ENCODE data around the gene SGPP1.
A peak's percentile ranks its signal among the peaks of the same experiment; 100 is the strongest.
"Not testable (repeated sequence)": the region's sequence is repeated elsewhere in the genome, so short reads cannot be mapped to it uniquely, and the experiment has no call there.

Gene SGPP1

DNA sequence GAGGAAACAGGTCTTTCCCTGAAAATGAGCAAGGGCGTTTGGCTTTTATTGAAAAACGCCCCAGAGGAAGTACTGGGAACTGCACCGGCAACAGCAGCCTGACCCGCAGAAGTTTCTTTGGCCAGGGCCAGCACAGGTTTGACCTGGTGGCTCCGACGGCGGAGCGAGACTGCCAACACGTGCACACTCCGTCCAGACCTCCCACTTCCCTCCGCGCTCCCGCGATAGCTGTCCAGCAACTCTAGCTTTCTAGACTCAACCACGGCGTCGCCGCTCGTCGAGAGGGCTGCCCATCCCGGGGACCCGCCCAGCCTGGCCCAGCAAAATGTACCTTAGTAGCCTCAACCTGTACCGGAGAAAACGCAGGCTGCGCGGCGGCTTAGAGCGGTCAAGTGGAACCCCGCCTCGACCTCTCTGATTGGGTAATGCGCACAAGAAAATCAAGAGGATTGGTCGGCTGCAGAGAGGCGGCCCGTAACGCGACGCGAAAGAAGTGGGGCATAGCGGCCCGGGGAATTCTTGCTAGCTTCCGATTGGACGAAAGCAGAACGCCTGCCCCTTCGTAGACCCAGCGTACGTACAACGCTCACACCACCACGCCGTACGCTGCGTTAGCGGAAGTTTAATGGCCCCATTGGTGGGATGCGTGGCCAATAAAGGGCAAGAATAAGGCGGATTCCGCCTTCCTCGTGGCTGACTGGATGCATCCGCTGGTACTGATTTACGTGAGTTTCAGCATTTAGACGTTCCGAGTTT, 86.2 kb downstream of the SGPP1 start, which contains the start of gene WDR89:
Gene WDR89, minus strand, starts transcription at position 399 of the 756 bp plus-strand sequence. CDS start 41,929 bp downstream, outside the sequence.
- Histone ChIP-seq H3K27ac (ENCODE audit: insufficient read depth, low read depth, low read length, poor library complexity, severe bottlenecking) (peak within 1 kb of the TSS; percentile 99), H3K9me3 (ENCODE audit: control insufficient read depth, low read length) (no peaks in the 10 kb centered on the region), H3K36me3 (ENCODE audit: control insufficient read depth, insufficient read depth, low read length) (peaks cover 5% of the 10 kb centered on the region), H3K4me1 (ENCODE audit: control insufficient read depth, insufficient read depth, low read length) (no peaks in the 10 kb centered on the region), H3K4me3 (ENCODE audit: insufficient read depth, low read depth, low read length) (peak within 1 kb of the TSS; percentile 46), H3K27me3 (ENCODE audit: control insufficient read depth, insufficient read depth, low read length, poor library complexity, severe bottlenecking) (no peaks in the 10 kb centered on the region)
- WGBS, 2 experiments = 0% methylated on average over 60 of the region's 60 CpGs

GRCh38 chr14:63638493-63638892, 89.4 kb downstream of the SGPP1 start:
- H3K4me3 ChIP-seq (ENCODE audit: insufficient read depth, low read depth, low read length) = no peak overlapping the region
- no peak overlapping the region for H3K27ac ChIP-seq (ENCODE audit: insufficient read depth, low read depth, low read length, poor library complexity, severe bottlenecking)
- WGBS, 2 experiments = 100% methylated on average over 1 of the region's 1 CpG; no CpG with 5 or more reads in 1 of the 2 experiments
- no peaks in the 10 kb centered on the region for H3K4me1 ChIP-seq (ENCODE audit: control insufficient read depth, insufficient read depth, low read length)
- no peaks in the 10 kb centered on the region for H3K27me3 ChIP-seq (ENCODE audit: control insufficient read depth, insufficient read depth, low read length, poor library complexity, severe bottlenecking)
- no peaks in the 10 kb centered on the region for H3K9me3 ChIP-seq (ENCODE audit: control insufficient read depth, low read length)
- peaks cover 5% of the 10 kb centered on the region for H3K36me3 ChIP-seq (ENCODE audit: control insufficient read depth, insufficient read depth, low read length)

GRCh38 chr14:63636094-63636635, 91.7 kb downstream of the SGPP1 start:
- not testable (repeated sequence) for H3K4me3 ChIP-seq (ENCODE audit: insufficient read depth, low read depth, low read length); H3K4me1 ChIP-seq (ENCODE audit: control insufficient read depth, insufficient read depth, low read length); H3K27me3 ChIP-seq (ENCODE audit: control insufficient read depth, insufficient read depth, low read length, poor library complexity, severe bottlenecking); H3K36me3 ChIP-seq (ENCODE audit: control insufficient read depth, insufficient read depth, low read length); H3K27ac ChIP-seq (ENCODE audit: insufficient read depth, low read depth, low read length, poor library complexity, severe bottlenecking); H3K9me3 ChIP-seq (ENCODE audit: control insufficient read depth, low read length)
- 89 to 96% methylated on average over 4 of the region's 4 CpGs for WGBS, 2 experiments

Data from ectodermal cell (in vitro differentiated cells).